Measurements from ENCODE around the gene DPEP2NB. TPM values are rescaled to one million over a fixed set of nuclear protein-coding genes. Genes with fewer than 3 reads are reported as not detected.

The DPEP2NB gene
- total and polyA plus RNA-seq, 2 donors (not counting 3 experiments of a cell fraction or from before 2014, with no cell fraction given), result not detected

DNA sequence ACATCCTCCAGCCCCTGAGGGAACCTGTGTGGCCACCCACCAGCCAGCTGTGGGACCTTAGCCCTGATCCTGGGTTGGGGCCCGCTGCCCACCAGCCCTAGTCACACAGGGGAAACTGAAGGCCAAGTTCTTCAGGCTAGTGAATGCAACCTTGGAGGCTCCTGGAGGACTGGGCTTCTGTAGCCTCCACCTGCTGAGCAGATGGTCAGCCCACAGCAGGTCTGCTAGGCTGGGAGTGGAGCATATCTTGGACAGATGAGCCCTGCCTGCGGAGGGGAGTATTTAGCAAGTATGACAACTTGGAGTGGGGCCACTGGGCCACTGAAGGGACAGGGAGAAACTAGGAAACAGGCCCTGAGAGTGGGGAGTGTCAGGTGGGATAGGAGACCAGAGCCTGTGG lies 39.5 kb downstream of the DPEP2NB start:
- Histone ChIP-seq H3K9ac (replicated peaks; ENCODE audit: extremely low read depth, insufficient read depth, low read length) (no peak overlapping the region), H3K4me3 (replicated peaks in 1 of 3; ENCODE audit: insufficient read depth in 1 of 3, low read depth in 1 of 3, low read length in 3 of 3) (no peak overlapping the region), H3K9me1 (replicated peaks; ENCODE audit: control insufficient read depth, extremely low read depth, insufficient read depth, low read length) (no peaks in the 10 kb centered on the region), H3K4me2 (ENCODE audit: insufficient read depth, low read length) (no peak overlapping the region), H4K20me1 (replicated peaks; ENCODE audit: control insufficient read depth, extremely low read depth, insufficient read depth, low read length) (no peaks in the 10 kb centered on the region), H3K9me3 (replicated peaks; ENCODE audit: control insufficient read depth, insufficient read depth, low read length) (no peaks in the 10 kb centered on the region), H3K27me3 (ENCODE audit: control insufficient read depth in 2 of 2, insufficient read depth in 2 of 2, low read length in 2 of 2) (peaks cover 0 to 3% of the 10 kb centered on the region in 2 experiments), H2AFZ (ENCODE audit: low read depth, low read length) (no peak overlapping the region), H3K4me1 (ENCODE audit: control insufficient read depth, extremely low read depth, insufficient read depth, low read length) (no peaks in the 10 kb centered on the region), H3K27ac (ENCODE audit: insufficient read depth, low read depth, low read length) (no peak overlapping the region), H3K79me2 (ENCODE audit: control insufficient read depth, insufficient read depth, low read length) (no peaks in the 10 kb centered on the region), H3K36me3 (ENCODE audit: control insufficient read depth in 2 of 2, extremely low read depth in 1 of 2, insufficient read depth in 2 of 2, low read length in 2 of 2) (no peaks in the 10 kb centered on the region)
- dilution Hi-C loops (cut with MboI; ENCODE audit: extremely low pct_ligation_motif_present, low sequenced_read_pairs), result no loop called here
- no TSS peak for BruUV-seq (replicated peaks)
- ChIA-PET CTCF (interaction anchor here (1.6 kb wide), 1 partner anchor 65 kb away, joined by 4 read pairs; no protein-coding TSS in a partner anchor), POLR2A (no interaction called here)
- FAIRE-seq, result no peak
- TF ChIP-seq POLR2A (IDR thresholded peaks at IDR 0.05; ENCODE audit: low read depth, low read length) (no peak), JUN (IDR thresholded peaks at IDR 0.05; ENCODE audit: borderline replicate concordance, insufficient read depth, insufficient read length, low read depth) (no peak), POLR2AphosphoS5 (IDR thresholded peaks at IDR 0.05; ENCODE audit: insufficient read depth, low read depth, low read length) (no peak), MYC (IDR thresholded peaks at IDR 0.05; ENCODE audit: low read depth, low read length) (no peak), EZH2 (IDR thresholded peaks at IDR 0.05; ENCODE audit: borderline replicate concordance, low read depth, low read length, severe bottlenecking) (no peak), GATA2 (IDR thresholded peaks at IDR 0.05; ENCODE audit: insufficient read depth, insufficient read length, low read depth, low read length) (no peak), FOS (IDR thresholded peaks at IDR 0.05; ENCODE audit: borderline replicate concordance, insufficient read depth, low read length) (no peak)
- TF ChIP-seq, protein P1, sequence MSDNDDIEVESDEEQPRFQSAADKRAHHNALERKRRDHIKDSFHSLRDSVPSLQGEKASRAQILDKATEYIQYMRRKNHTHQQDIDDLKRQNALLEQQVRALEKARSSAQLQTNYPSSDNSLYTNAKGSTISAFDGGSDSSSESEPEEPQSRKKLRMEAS (IDR thresholded peaks at IDR 0.05; ENCODE audit: insufficient read depth, insufficient read length), result no peak
- TF ChIP-seq, protein P2, sequence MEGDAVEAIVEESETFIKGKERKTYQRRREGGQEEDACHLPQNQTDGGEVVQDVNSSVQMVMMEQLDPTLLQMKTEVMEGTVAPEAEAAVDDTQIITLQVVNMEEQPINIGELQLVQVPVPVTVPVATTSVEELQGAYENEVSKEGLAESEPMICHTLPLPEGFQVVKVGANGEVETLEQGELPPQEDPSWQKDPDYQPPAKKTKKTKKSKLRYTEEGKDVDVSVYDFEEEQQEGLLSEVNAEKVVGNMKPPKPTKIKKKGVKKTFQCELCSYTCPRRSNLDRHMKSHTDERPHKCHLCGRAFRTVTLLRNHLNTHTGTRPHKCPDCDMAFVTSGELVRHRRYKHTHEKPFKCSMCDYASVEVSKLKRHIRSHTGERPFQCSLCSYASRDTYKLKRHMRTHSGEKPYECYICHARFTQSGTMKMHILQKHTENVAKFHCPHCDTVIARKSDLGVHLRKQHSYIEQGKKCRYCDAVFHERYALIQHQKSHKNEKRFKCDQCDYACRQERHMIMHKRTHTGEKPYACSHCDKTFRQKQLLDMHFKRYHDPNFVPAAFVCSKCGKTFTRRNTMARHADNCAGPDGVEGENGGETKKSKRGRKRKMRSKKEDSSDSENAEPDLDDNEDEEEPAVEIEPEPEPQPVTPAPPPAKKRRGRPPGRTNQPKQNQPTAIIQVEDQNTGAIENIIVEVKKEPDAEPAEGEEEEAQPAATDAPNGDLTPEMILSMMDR (IDR thresholded peaks at IDR 0.05; ENCODE audit: extremely low read depth in 1 of 2, insufficient read depth in 1 of 2, low read depth in 1 of 2, low read length in 2 of 2), result no peak
- intact Hi-C loops (cut with micrococcal nuclease), result no loop called here
- DNase-seq (ENCODE audit: low read depth, low spot score), result no peak

All from endothelial cell of umbilical vein (primary cell).